NCI-H1436 treated with DMSO at 0.1 percent for 48 hours (cell line): Measurements from ENCODE around the gene CHD9.
"Not testable (repeated sequence)": the region's sequence is repeated elsewhere in the genome, so short reads cannot be mapped to it uniquely, and the experiment has no call there.

Experiments used
- DNase-seq: peaks from one replicate; lab custom pipeline; 2025; lab: John Stamatoyannopoulos, UW

CHD9 gene

DNA sequence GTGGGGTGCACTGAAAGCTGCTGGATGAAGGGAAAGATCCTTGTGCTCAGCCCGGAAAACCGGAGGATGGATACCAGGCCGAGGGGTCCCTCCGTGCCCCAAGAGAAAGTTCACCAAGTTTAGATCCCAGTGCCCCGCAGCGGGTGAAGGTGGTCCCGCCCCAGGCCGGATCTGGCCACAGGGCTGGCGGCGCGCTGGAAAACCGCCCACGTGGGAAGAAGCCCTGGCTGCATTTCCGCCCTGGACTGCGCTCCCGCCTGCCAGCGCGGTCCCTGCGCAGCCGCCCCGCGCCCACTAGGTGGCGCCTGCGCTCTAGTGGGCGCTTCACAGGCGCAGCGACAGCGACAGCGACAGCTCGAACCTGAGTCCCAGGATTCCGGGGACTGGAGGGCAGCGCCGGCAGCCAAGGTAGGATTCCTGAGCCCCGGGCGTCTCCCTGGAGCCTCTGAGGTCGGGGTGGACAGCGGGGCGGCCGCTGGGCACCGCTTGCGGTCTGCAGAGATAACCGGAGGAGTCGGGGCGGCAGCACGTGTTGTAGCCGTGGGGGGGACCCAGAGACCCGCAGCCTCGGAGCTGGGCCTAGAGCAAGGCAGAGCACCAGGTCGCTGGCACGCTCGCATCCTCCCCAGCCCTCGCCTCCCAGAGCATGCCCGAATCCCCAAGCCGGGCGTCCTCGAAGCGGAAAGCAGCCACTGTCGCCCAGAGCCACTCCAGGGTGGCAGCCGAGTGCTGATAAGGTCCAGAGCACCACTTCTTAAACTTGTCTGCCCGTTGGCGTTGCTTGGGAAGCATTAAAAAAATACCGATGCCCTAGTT lies at the start of gene CHD9:
Gene CHD9, plus strand, starts transcription at position 322 of the 816 bp plus-strand sequence. CDS start 101,099 bp downstream, outside the sequence.
- peak; percentile 39 for DNase-seq

DNA sequence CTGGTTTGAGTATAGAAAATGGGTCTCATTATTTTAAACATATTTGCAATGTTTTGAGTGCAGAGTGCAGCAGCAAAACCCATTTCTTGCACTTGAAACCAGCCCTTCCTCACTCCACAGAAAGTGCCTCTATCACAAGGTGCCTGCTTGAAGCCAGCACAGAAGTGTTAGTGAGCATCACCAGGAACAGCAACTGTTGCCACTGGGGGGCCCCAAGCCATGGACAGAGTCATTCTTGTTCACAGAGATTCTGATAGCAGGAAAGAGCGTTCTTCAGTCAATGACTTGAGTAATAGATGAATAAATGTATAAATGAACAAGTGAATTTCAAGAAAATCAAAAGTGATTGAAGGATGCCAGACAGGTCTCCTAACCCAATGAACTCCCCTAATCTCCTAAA lies 47.7 kb upstream of the CHD9 start:
- DNase-seq, result no peak

- DNase-seq, result no peak
These were observed 40.5 kb upstream of the CHD9 start for GRCh38 chr16:53014287-53014686.

- no peak for DNase-seq
These were observed 35.9 kb upstream of the CHD9 start for GRCh38 chr16:53018834-53019416.

- DNase-seq, result no peak
These were observed 32.4 kb upstream of the CHD9 start for GRCh38 chr16:53022374-53022773.

GRCh38 chr16:53024045-53024444 lies 30.7 kb upstream of the CHD9 start:
- no peak for DNase-seq

GRCh38 chr16:53029971-53030370 lies 24.8 kb upstream of the CHD9 start:
- no peak for DNase-seq

DNA sequence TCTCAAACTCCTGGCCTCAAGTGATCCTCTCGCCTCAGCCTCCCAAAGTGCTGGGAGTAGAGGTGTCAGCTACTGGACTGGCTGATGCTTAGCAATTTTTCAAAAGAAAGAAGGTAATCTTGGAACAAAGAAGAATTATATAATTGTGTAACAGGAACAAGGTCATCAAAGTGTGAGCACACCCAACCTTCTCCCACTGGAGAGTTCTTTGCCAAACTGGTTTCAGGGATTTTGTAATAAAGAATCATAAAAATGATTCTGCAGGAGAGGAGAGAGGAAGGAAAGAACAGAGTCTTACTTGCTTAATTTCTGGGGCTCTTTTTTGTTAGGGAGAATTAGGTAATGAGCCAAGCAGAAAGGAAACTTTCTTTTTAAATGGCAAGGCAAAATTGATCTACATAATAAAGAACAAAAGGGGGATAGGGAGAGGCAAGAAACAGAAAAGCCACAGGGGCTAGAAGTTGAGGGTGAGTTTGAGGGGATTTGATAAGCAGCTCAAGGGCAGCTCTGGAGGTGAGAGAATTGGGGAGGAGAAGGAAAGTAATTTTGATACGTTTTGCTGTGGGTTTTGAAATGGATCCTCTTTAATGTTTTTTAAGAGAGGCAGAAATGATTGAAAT lies 23.4 kb upstream of the CHD9 start:
- DNase-seq, result no peak

- no peak for DNase-seq
These were observed 20.5 kb upstream of the CHD9 start for GRCh38 chr16:53034306-53034705.

GRCh38 chr16:53035176-53035942 lies 19.4 kb upstream of the CHD9 start:
- DNase-seq, result no peak

- no peak for DNase-seq
These were observed 18.7 kb upstream of the CHD9 start for GRCh38 chr16:53036066-53036465.

DNA sequence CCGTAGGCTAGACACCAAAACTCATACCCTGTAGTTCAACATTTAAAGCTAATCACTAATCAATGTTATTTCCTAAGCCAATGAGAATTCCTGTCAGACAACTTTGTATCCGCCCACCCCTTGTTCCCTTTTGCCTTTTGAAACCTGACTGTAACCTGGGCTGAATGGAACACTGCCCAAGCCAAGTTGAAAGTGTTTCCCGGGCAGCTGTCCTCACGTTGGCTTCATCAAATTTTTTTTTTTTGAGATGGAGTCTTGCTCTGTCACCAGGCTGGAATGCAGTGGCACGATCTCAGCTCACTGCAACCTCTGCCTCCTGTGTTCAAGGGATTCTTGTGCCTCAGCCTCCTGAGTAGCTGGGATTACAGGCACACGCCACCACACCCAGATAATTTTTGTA lies 18.1 kb upstream of the CHD9 start:
- DNase-seq, result not testable (repeated sequence)

DNA sequence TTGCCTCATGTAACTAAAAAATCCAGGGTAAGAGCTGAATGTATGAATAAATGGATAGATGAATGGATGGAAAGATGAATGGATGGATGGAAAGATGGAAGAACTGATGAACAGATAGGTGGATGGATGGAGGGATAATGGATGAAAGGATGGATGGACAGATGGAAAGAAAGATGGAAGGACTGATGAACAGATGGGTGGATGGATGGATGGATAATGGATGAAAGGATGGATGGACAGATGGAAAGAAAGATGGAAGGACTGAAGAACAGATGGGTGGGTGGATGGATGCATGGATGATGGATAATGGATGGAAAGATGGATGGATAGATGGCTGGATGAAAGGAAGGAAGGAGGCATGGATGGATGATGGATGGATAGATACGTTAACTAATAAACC lies 14.0 kb upstream of the CHD9 start:
- DNase-seq, result no peak

DNA sequence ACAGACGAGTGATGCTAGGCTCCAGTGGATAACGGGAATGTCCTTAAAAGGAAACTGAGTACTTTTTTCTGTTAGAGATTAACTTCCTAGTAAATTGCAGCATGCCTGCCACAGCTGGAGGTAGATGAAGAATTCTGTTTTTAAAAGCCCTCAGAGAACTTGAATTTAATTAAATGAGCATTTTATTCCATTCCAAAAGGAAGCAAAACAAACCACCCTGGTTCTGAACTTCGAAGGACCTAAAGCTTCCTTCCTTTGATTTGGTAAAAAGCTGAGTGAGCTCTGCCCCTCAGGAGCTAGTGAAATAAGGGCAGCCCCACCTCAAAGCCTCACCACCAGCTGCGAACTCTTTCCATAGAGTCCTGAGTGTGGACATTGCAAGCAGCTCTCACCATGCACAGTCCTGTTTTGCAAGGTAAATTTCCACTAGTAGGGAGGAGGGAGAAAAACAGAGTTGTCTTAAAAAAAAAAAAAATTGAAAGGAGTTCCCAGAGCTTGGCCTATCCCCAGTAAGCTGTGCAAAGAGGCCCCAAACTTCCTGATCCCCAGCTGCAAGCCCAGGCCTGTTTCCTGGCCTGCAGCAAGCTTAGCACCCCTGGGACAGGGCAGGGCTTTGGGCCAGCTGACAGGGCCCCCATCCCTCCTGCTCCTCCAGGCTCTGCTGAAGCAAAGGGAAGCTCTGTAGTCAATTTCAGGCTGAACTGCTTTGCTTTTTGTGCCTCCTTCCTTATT lies 13.3 kb upstream of the CHD9 start:
- no peak for DNase-seq

DNA sequence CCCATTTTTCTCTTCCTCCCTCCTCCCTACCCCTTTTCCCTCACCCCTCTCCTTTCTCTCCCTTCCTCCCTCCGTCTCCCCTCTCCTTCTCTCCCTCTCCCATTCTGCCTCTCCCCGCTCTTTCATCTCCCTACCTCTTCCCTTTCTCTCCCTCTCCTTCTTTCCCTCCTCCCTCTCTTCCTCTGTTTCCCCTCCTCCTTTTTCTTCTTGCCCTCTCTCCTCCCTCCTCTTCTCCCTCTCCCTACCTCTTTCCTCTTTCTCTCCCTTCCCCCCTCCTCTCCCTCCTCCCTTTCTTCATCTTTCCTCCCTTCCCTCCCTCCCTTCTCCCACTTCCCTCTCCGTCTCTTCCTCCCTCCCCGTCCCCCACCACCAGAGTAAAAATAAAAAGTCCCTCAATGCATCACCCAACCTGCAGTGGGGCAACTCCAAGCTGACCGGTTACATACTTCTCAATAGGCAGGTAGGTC lies 12.5 kb upstream of the CHD9 start:
- no peak for DNase-seq

- DNase-seq, result no peak
These were observed 11.4 kb upstream of the CHD9 start for GRCh38 chr16:53043428-53043831.

DNA sequence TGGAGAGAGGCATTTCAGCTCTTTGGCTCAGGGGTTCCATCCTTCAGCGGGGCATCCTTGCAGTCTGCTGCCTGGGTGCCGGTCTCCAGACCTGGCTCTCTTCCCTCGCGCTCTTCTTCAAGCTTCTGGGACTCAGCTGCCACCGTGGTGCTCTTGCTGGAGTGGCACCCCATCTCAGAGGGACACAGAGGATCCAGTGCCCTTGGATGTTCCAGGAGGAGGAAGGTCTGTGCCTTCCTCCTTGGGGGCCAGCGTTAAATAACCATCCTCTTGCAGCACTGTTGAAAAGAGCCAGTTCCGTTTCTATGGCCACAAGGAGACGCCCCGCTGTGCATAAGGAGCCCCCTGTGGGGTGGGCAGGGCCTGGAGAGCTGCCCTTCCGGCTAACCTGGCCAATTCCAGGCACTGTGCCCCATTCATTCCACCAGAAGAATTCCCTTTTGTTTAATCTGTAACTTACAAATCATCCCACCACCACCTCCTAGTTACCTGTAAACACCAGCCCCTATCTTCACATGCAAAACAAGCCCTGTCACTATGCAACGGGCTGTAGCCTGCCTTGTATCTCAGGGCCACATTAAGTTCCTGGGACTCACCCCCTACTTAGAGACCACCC lies 10.7 kb upstream of the CHD9 start:
- DNase-seq, result no peak

- no peak for DNase-seq
These were observed 9.2 kb upstream of the CHD9 start for GRCh38 chr16:53045341-53046220.

GRCh38 chr16:53047515-53047914 lies 7.3 kb upstream of the CHD9 start:
- DNase-seq, result not testable (repeated sequence)
